Head of caudate nucleus (tissue), 42 donors: ENCODE results near the gene CAPN5.
A peak's percentile ranks its signal among the peaks of the same experiment; 100 is the strongest.
"Not testable (repeated sequence)": the region's sequence is repeated elsewhere in the genome, so short reads cannot be mapped to it uniquely, and the experiment has no call there.

Experiments used
- DNase-seq, 42 donors: peaks; one replicate each; pipeline versions ENCODE4 v3.0.0 to v3.0.0-alpha.2; 2020 to 2021; ENCODE audit warnings: mixed read lengths in 7 of 42
- intact Hi-C: fragments of 100-400 bp; cut with DNase I; formaldehyde crosslinking; loops from one replicate; pipeline ENCODE4 v1.15.0; 2022

CAPN5 gene

GRCh38 chr11:77040401-77040777, 26.4 kb upstream of the CAPN5 start:
- intact Hi-C loops = no loop called here
- no peak for DNase-seq

DNA sequence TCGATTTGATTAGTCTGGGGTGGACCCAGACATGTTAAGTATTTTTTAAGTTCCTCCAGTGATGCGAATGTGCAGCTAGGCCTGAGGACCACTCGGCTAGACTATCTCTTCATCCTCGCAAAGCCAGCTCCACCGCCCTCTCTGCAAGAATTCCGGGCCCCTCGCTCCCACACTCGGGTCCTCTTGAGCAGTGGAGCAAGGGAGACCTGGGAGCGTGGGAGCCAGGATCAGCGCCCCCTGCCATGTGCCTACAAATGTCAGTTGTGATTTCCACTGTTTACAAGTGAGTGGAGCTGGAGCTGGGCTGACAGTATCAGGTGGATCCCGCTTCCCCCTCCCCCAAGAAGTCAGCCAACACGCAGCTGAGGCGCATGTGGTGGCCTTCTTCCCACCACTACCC, 25.9 kb upstream of the CAPN5 start:
- intact Hi-C loops = no loop called here
- no peak for DNase-seq

GRCh38 chr11:77042111-77042726, 24.6 kb upstream of the CAPN5 start:
- intact Hi-C loops = no loop called here
- no peak for DNase-seq

GRCh38 chr11:77044356-77044755, 22.4 kb upstream of the CAPN5 start:
- intact Hi-C loops = no loop called here
- no peak for DNase-seq

DNA sequence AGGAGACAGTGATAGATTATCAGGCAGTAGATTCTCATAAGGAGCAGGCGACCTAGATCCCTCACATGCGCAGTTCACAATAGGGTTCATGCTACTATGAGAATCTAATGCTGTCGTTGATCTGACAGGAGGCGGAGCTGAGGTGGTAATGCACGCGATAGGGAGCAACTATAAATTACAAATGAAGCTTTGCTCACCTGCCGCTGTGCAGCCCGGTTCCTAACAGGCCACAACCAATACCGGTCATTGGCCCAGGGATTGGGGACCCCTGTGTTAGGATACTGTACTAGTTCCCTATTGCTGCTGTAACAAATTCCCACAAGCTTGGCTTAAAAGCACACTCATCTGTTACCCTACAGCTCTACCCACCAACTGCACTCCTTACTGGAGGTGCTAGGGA, 21.9 kb upstream of the CAPN5 start:
- no peak for DNase-seq
- intact Hi-C loops = no loop called here

- DNase-seq = peak in 36 of 42 donors; percentile 17 to 75 (median 50)
- intact Hi-C loops = loop anchor here (2.0 kb wide), 2 partner anchors 21 to 45 kb away; partner anchors contain the start of gene CAPN5
Observed at GRCh38 chr11:77046060-77046501, 20.7 kb upstream of the CAPN5 start.

GRCh38 chr11:77047007-77047927, 19.5 kb upstream of the CAPN5 start:
- peak in 41 of 42 donors; percentile 28 to 93 (median 78) for DNase-seq
- intact Hi-C loops = loop anchor here (2.0 kb wide), 2 partner anchors 20 to 44 kb away; partner anchors contain the start of gene CAPN5

DNA sequence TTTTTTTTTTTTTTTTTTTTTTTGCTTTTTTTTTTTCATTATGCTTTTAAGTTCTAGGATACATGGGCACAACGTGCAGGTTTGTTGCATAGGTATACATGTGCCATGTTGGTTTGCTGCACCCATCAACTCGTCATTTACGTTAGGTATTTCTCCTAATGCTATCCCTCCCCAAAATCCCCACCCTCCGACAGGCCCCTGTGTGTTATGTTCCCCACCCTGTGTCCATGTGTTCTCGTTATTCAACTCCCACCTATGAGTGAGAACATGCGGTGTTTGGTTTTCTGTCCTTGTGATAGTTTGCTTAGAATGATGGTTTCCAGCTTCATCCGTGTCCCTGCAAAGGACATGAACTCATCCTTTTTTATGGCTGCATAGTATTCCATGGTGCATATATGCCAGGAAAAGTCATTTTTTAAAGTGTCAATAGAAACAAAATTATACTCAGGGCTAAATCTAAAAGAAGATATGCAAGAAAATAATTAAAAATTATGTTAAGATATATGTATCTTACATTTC, 18.8 kb upstream of the CAPN5 start:
- intact Hi-C loops = loop anchor here (2.0 kb wide), 2 partner anchors 19 to 43 kb away; partner anchors contain the start of gene CAPN5
- not testable (repeated sequence) for DNase-seq

DNA sequence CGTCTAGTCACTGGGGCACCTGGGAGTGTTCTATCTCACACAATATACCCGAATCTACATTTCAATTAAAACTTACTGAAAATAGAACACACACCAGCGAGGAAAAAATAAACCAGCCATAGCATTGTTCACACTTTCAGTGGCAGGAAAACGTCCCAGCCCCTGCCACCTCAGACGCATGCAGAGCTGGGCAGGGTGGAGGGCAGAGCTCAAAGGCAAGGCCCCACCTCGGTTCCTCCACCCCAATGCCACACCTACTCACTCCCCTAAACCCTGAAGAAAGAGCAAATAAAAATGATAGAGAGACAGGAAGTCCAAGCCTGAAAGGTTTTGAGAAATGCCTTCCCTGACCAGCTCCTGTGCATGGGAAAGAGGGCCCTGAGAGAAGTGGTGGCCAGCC, 17.7 kb upstream of the CAPN5 start:
- no peak for DNase-seq
- intact Hi-C loops = no loop called here

DNA sequence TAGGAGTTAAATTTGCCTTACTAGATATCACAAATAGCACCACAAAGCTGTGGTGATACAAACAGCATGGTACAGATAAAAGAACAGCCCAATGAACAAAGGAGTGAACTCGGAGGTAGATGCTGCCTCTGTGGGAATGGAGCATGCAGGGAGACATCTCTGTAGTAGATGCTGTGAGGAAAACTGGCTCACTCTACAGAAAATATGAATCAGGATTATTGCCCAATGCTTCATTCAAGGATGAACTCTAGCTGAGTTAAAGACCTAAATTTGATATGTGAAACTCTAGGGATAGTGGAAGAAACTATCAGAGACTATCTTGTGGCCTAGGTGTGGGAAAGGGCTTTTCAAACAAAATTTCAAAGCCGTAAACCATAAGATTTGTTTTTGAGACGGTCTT, 15.3 kb upstream of the CAPN5 start:
- intact Hi-C loops = no loop called here
- DNase-seq = no peak

DNA sequence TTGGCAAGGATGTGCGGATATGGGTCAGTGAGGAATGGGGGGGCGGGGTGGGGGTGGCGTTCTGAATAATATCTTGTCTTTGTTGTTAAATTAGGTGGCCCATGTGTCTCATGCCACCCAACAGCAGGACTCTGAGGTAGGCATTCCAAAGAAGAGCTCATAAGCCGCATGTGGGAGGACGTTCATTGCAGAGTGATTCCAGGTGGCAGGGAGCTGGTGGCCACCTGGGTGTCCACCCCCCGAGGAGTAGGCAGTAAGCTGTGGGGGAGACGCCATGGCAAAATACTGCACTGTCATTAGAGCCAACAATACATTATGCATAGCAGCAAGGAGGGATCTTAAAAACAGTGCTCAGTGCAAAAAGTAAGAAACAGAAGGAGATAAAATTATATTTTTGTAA, 14.3 kb upstream of the CAPN5 start:
- intact Hi-C loops = no loop called here
- no peak for DNase-seq

DNA sequence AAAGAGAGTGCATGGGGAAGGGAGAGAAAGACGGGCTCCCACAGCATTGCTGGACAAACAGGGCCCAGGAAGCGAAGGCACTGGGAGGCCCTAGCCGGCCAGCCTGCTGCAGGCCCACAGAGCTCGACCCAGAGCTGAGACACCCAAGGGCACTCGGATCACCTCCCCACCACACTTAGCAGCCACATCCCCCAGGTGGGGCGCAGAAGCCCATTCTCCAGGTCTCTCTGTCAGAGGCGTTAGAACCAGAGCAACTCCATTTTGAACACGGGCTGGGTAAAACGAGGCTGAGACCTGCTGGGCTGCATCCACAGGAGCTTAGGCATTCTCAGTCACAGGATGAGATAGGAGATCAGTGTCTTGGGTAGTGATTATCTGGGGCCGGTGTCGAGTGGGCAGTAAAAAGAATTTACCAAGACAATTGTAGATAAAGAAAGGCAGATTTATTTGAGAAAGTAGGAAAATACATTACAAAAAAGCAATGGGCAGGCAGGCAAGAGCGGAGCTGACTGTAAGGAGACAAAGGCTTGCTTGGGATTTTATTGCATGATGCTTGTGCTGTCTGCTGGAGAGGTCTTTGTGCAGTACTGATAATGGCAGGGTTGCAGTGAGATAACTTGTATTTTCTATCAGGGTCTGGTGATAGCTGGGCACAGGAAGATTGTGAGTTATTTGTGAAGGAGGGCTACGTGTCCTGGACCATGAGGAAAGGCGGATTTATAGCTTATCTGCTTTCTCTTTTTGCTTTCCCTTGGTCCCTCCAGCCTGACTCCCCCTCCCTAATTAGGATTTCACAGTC, 13.4 kb upstream of the CAPN5 start:
- intact Hi-C loops = no loop called here
- no peak for DNase-seq

DNA sequence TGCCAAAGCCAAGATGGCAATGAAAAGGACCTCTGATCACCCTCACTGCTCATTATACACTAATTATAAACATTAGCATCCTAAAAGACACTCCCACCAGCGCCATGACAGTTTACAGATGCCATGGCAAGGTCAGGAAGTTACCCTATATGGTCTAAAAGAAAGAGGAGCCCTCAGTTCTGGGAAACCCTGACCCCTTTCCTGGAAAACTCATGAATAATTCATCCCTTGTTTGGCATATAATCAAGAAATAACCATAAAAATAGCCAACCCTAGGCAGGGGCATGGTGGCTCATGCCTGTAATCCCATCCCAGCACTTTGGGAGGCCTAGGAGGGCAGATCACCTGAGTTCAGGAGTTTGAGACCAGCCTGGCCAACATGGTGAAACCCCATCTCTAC, 12.7 kb upstream of the CAPN5 start:
- intact Hi-C loops = no loop called here
- no peak for DNase-seq

GRCh38 chr11:77055101-77055561, 11.6 kb upstream of the CAPN5 start:
- intact Hi-C loops = no loop called here
- peak in 1 of 42 donors; percentile 5 for DNase-seq

- DNase-seq = no peak
- intact Hi-C loops = no loop called here
Observed at GRCh38 chr11:77055913-77056312, 10.9 kb upstream of the CAPN5 start.

GRCh38 chr11:77056814-77057402, 9.9 kb upstream of the CAPN5 start:
- intact Hi-C loops = no loop called here

GRCh38 chr11:77057938-77058474, 8.8 kb upstream of the CAPN5 start:
- peak in 3 of 42 donors; percentile 1 to 17 (median 3) for DNase-seq
- intact Hi-C loops = no loop called here

More at GRCh38 chr11:77056814-77057402, 9.9 kb upstream of the CAPN5 start:
- DNase-seq = no peak

DNA sequence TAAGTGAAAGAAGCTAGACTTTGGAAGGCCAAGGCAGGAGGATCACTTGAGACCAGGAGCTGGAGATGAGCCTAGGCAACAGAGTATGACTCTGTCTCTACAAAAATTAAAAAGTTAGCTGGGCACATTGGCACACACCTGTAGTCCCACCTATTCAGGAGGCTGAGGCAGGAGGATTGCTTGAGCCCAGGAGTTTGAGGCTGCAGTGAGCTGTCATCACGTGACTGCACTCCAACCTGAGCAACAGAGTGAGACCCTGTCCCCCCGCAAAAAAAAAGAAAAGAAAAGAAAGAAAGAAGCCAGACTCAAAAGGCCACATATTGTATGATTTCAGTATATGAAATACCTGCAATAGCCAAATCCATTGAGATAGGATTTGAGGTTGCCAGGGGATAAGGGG, 7.9 kb upstream of the CAPN5 start:
- intact Hi-C loops = no loop called here
- DNase-seq = peak in 1 of 42 donors; percentile 7
